Measurements from ENCODE around the gene BNC2. TPM values are rescaled to one million over a fixed set of nuclear protein-coding genes. Genes with fewer than 3 reads are reported as not detected.
"Not testable (repeated sequence)": the region's sequence is repeated elsewhere in the genome, so short reads cannot be mapped to it uniquely, and the experiment has no call there.

The BNC2 gene
- total RNA-seq, 2 donors from 2014 or later: 1.0 to 5.5 TPM

- peaks cover 18 to 25% of the 10 kb centered on the region in 2 donors for H3K4me1 Mint-ChIP-seq (ENCODE audit: low read depth in 2 of 2)
- not testable (repeated sequence) for H3K36me3 Mint-ChIP-seq; H3K27me3 Mint-ChIP-seq; ATAC-seq; H3K27ac Mint-ChIP-seq; H3K4me3 Mint-ChIP-seq; H3K9me3 Mint-ChIP-seq; DNase-seq (ENCODE audit: low spot score)
Observed at GRCh38 chr9:16539626-16540025, 330.8 kb downstream of the BNC2 start.

- no peaks in the 10 kb centered on the region for H3K36me3 Mint-ChIP-seq
- ATAC-seq (no peak), DNase-seq (ENCODE audit: low spot score) (no peak)
- H3K9me3 Mint-ChIP-seq: no peaks in the 10 kb centered on the region
- H3K4me1 Mint-ChIP-seq (ENCODE audit: low read depth in 2 of 2): peaks cover 0 to 2% of the 10 kb centered on the region in 2 donors
- H3K27ac Mint-ChIP-seq: no peak overlapping the region
- H3K4me3 Mint-ChIP-seq: no peak overlapping the region
- H3K27me3 Mint-ChIP-seq: no peaks in the 10 kb centered on the region
Observed at GRCh38 chr9:16535555-16535954, 334.9 kb downstream of the BNC2 start.

- ATAC-seq: no peak
- Mint-ChIP-seq H3K9me3 (no peaks in the 10 kb centered on the region), H3K4me1 (ENCODE audit: low read depth in 2 of 2) (peaks cover 0 to 4% of the 10 kb centered on the region in 2 donors), H3K27me3 (no peaks in the 10 kb centered on the region), H3K36me3 (no peaks in the 10 kb centered on the region), H3K27ac (no peak overlapping the region), H3K4me3 (no peak overlapping the region)
- no peak for DNase-seq (ENCODE audit: low spot score)
Observed at GRCh38 chr9:16532681-16533450, 337.6 kb downstream of the BNC2 start.

GRCh38 chr9:16532272-16532671 lies 338.2 kb downstream of the BNC2 start:
- no peak for DNase-seq (ENCODE audit: low spot score)
- Mint-ChIP-seq H3K36me3 (no peaks in the 10 kb centered on the region), H3K27me3 (no peaks in the 10 kb centered on the region), H3K4me3 (no peak overlapping the region), H3K4me1 (ENCODE audit: low read depth in 2 of 2) (peaks cover 0 to 4% of the 10 kb centered on the region in 2 donors), H3K9me3 (no peaks in the 10 kb centered on the region), H3K27ac (no peak overlapping the region)
- ATAC-seq: no peak

- Mint-ChIP-seq H3K9me3 (no peaks in the 10 kb centered on the region), H3K4me1 (ENCODE audit: low read depth in 2 of 2) (peaks cover 0 to 4% of the 10 kb centered on the region in 2 donors), H3K27me3 (no peaks in the 10 kb centered on the region), H3K27ac (no peak overlapping the region), H3K4me3 (no peak overlapping the region), H3K36me3 (no peaks in the 10 kb centered on the region)
- DNase-seq (ENCODE audit: low spot score) (no peak), ATAC-seq (no peak)
Observed at GRCh38 chr9:16530669-16531642, 339.5 kb downstream of the BNC2 start.

GRCh38 chr9:16527573-16527972 lies 342.9 kb downstream of the BNC2 start:
- Mint-ChIP-seq H3K9me3 (no peaks in the 10 kb centered on the region), H3K4me1 (ENCODE audit: low read depth in 2 of 2) (peaks cover 0 to 10% of the 10 kb centered on the region in 2 donors), H3K4me3 (no peak overlapping the region), H3K27ac (no peak overlapping the region), H3K36me3 (no peaks in the 10 kb centered on the region), H3K27me3 (no peaks in the 10 kb centered on the region)
- ATAC-seq (no peak), DNase-seq (ENCODE audit: low spot score) (no peak)

- Mint-ChIP-seq H3K9me3 (no peaks in the 10 kb centered on the region), H3K27ac (no peak overlapping the region), H3K27me3 (no peaks in the 10 kb centered on the region), H3K4me3 (no peak overlapping the region), H3K36me3 (no peaks in the 10 kb centered on the region), H3K4me1 (ENCODE audit: low read depth in 2 of 2) (peaks cover 0 to 18% of the 10 kb centered on the region in 2 donors)
- ATAC-seq: no peak
- no peak for DNase-seq (ENCODE audit: low spot score)
Observed at GRCh38 chr9:16526380-16526779, 344.1 kb downstream of the BNC2 start.

- Mint-ChIP-seq H3K27me3 (no peaks in the 10 kb centered on the region), H3K36me3 (no peaks in the 10 kb centered on the region), H3K4me1 (ENCODE audit: low read depth in 2 of 2) (peaks cover 0 to 14% of the 10 kb centered on the region in 2 donors), H3K9me3 (no peaks in the 10 kb centered on the region), H3K27ac (no peak overlapping the region), H3K4me3 (no peak overlapping the region)
- no peak for ATAC-seq
- DNase-seq (ENCODE audit: low spot score): no peak
Observed at GRCh38 chr9:16524823-16525222, 345.6 kb downstream of the BNC2 start.

GRCh38 chr9:16524078-16524477 lies 346.4 kb downstream of the BNC2 start:
- Mint-ChIP-seq H3K27ac (no peak overlapping the region), H3K9me3 (no peaks in the 10 kb centered on the region), H3K4me1 (ENCODE audit: low read depth in 2 of 2) (peaks cover 0 to 16% of the 10 kb centered on the region in 2 donors), H3K36me3 (no peaks in the 10 kb centered on the region), H3K4me3 (no peak overlapping the region), H3K27me3 (no peaks in the 10 kb centered on the region)
- ATAC-seq: no peak
- no peak for DNase-seq (ENCODE audit: low spot score)

- Mint-ChIP-seq H3K27ac (no peak overlapping the region), H3K36me3 (no peaks in the 10 kb centered on the region), H3K4me3 (no peak overlapping the region), H3K27me3 (no peaks in the 10 kb centered on the region), H3K4me1 (ENCODE audit: low read depth in 2 of 2) (peaks cover 0 to 16% of the 10 kb centered on the region in 2 donors), H3K9me3 (no peaks in the 10 kb centered on the region)
- DNase-seq (ENCODE audit: low spot score) (no peak), ATAC-seq (no peak)
Observed at GRCh38 chr9:16521868-16522411, 348.5 kb downstream of the BNC2 start.

GRCh38 chr9:16519001-16519400 lies 351.5 kb downstream of the BNC2 start:
- Mint-ChIP-seq H3K27me3 (no peaks in the 10 kb centered on the region), H3K9me3 (no peaks in the 10 kb centered on the region), H3K27ac (no peak overlapping the region), H3K4me1 (ENCODE audit: low read depth in 2 of 2) (peaks cover 0 to 12% of the 10 kb centered on the region in 2 donors), H3K4me3 (no peak overlapping the region), H3K36me3 (no peaks in the 10 kb centered on the region)
- DNase-seq (ENCODE audit: low spot score) (no peak), ATAC-seq (no peak)

GRCh38 chr9:16516891-16517290 lies 353.6 kb downstream of the BNC2 start:
- no peak overlapping the region for H3K4me3 Mint-ChIP-seq
- no peaks in the 10 kb centered on the region for H3K9me3 Mint-ChIP-seq
- ATAC-seq: no peak
- H3K27me3 Mint-ChIP-seq: no peaks in the 10 kb centered on the region
- peaks cover 0 to 2% of the 10 kb centered on the region in 2 donors for H3K4me1 Mint-ChIP-seq (ENCODE audit: low read depth in 2 of 2)
- no peaks in the 10 kb centered on the region for H3K36me3 Mint-ChIP-seq
- DNase-seq (ENCODE audit: low spot score): no peak
- no peak overlapping the region for H3K27ac Mint-ChIP-seq

- DNase-seq (ENCODE audit: low spot score) (no peak), ATAC-seq (no peak)
- Mint-ChIP-seq H3K36me3 (no peaks in the 10 kb centered on the region), H3K4me3 (no peak overlapping the region), H3K9me3 (no peaks in the 10 kb centered on the region), H3K4me1 (ENCODE audit: low read depth in 2 of 2) (peaks cover 0 to 2% of the 10 kb centered on the region in 2 donors), H3K27ac (no peak overlapping the region), H3K27me3 (no peaks in the 10 kb centered on the region)
Observed at GRCh38 chr9:16515879-16516301, 354.6 kb downstream of the BNC2 start.

GRCh38 chr9:16515207-16515606 lies 355.3 kb downstream of the BNC2 start:
- no peaks in the 10 kb centered on the region for H3K36me3 Mint-ChIP-seq
- peaks cover 0 to 2% of the 10 kb centered on the region in 2 donors for H3K4me1 Mint-ChIP-seq (ENCODE audit: low read depth in 2 of 2)
- no peaks in the 10 kb centered on the region for H3K9me3 Mint-ChIP-seq
- no peak overlapping the region for H3K4me3 Mint-ChIP-seq
- ATAC-seq (no peak), DNase-seq (ENCODE audit: low spot score) (no peak)
- H3K27me3 Mint-ChIP-seq: no peaks in the 10 kb centered on the region
- no peak overlapping the region for H3K27ac Mint-ChIP-seq

Measured in natural killer cell treated with Interleukin-12 subunit alpha and Interleukin-12 subunit beta and Interleukin-15 and Interleukin-18, amount 100 ng/mL, for 72 hours (primary cell).